GM18526 (cell line): ENCODE results near the gene PM20D1.

ENCODE experiments used
- POLR2A ChIP-seq: IDR thresholded peaks from 3 replicates; pipeline ENCODE4 v1.6.1; 2011; ENCODE audit not compliant: insufficient read length; ENCODE audit errors: extremely low read depth

PM20D1 gene

GRCh38 chr1:205849619-205850355, at the start of gene PM20D1:
PM20D1 (minus strand) TSS chr1:205850132; CDS start chr1:205850072, 60 bp downstream.
- no peak for TF ChIP-seq POLR2A

- TF ChIP-seq POLR2A: no peak
Observed at GRCh38 chr1:205896351-205896750, 46.4 kb upstream of the PM20D1 start.

GRCh38 chr1:205883792-205884191, 33.9 kb upstream of the PM20D1 start:
- no peak for TF ChIP-seq POLR2A

- TF ChIP-seq POLR2A: no peak
Observed at GRCh38 chr1:205880923-205881322, 31.0 kb upstream of the PM20D1 start.

- TF ChIP-seq POLR2A: no peak
Observed at GRCh38 chr1:205879974-205880373, 30.0 kb upstream of the PM20D1 start.

GRCh38 chr1:205878026-205878425, 28.1 kb upstream of the PM20D1 start:
- no peak for TF ChIP-seq POLR2A

GRCh38 chr1:205870236-205870635, 20.3 kb upstream of the PM20D1 start:
- TF ChIP-seq POLR2A: no peak

GRCh38 chr1:205861540-205861939, 11.6 kb upstream of the PM20D1 start:
- TF ChIP-seq POLR2A: no peak

- TF ChIP-seq POLR2A: no peak
Observed at GRCh38 chr1:205858141-205858961, 8.4 kb upstream of the PM20D1 start.

GRCh38 chr1:205856433-205856832, 6.5 kb upstream of the PM20D1 start:
- no peak for TF ChIP-seq POLR2A

- no peak for TF ChIP-seq POLR2A
Observed at GRCh38 chr1:205852969-205853368, 3.0 kb upstream of the PM20D1 start.

- no peak for TF ChIP-seq POLR2A
Observed at GRCh38 chr1:205851993-205852392, 2.1 kb upstream of the PM20D1 start.

- no peak for TF ChIP-seq POLR2A
Observed at GRCh38 chr1:205843036-205843859, 6.7 kb downstream of the PM20D1 start.

- TF ChIP-seq POLR2A: no peak
Observed at GRCh38 chr1:205842229-205842628, 7.7 kb downstream of the PM20D1 start.

GRCh38 chr1:205840146-205840923, 9.6 kb downstream of the PM20D1 start:
- no peak for TF ChIP-seq POLR2A
